HepG2 (cell line): ENCODE results near the gene ITGB3. TPM values are rescaled to one million over a fixed set of nuclear protein-coding genes. Genes with fewer than 3 reads are reported as not detected.

Experiments used
- ARID2 ChIP-seq: sonication (generic); formaldehyde crosslinking; IDR thresholded peaks from 2 replicates; pipeline ENCODE4 v1.8.1; 2022; ENCODE audit warnings: mild to moderate bottlenecking, missing genetic modification reagents, borderline replicate concordance
- CBX5 ChIP-seq: sonication (generic); formaldehyde crosslinking; IDR thresholded peaks from 2 replicates; pipeline ENCODE4 v1.4.0; 2020; ENCODE audit warnings: missing genetic modification reagents, borderline replicate concordance
- DR1 ChIP-seq: sonication (generic); formaldehyde crosslinking; IDR thresholded peaks from 2 replicates; pipeline ENCODE4 v1.8.0; 2021; ENCODE audit warnings: mild to moderate bottlenecking, missing genetic modification reagents, inconsistent platforms
- FOXC1 ChIP-seq: sonication (generic); formaldehyde crosslinking; IDR thresholded peaks from 2 replicates; pipeline ENCODE4 v1.8.0; 2022; ENCODE audit warnings: mild to moderate bottlenecking, missing genetic modification reagents, borderline replicate concordance
- HOMEZ ChIP-seq: IDR thresholded peaks from 2 replicates; pipeline ENCODE4 v1.6.1; 2016; ENCODE audit warnings: low read depth
- JDP2 ChIP-seq: sonication (generic); formaldehyde crosslinking; IDR thresholded peaks from 2 replicates; pipeline ENCODE4 v1.8.1; 2022; ENCODE audit warnings: missing genetic modification reagents, borderline replicate concordance
- MEIS1 ChIP-seq: sonication (generic); formaldehyde crosslinking; IDR thresholded peaks from 2 replicates; pipeline ENCODE4 v1.9.0; 2021; ENCODE audit warnings: mild to moderate bottlenecking, missing genetic modification reagents, moderate library complexity, borderline replicate concordance
- MIER2 ChIP-seq: IDR thresholded peaks from 2 replicates; pipeline ENCODE4 v1.6.1; 2016; ENCODE audit warnings: missing biosample characterization, missing genetic modification reagents
- NCOA5 ChIP-seq: sonication (generic); formaldehyde crosslinking; IDR thresholded peaks from 2 replicates; pipeline ENCODE4 v1.4.0; 2020; ENCODE audit warnings: missing genetic modification reagents
- NFYC ChIP-seq: IDR thresholded peaks from 2 replicates; pipeline ENCODE4 v1.6.1; 2016; ENCODE audit warnings: missing genetic modification reagents, missing compliant biosample characterization
- NKX3-1 ChIP-seq: sonication (generic); formaldehyde crosslinking; IDR thresholded peaks from 2 replicates; pipeline ENCODE4 v1.5.0; 2020; ENCODE audit warnings: missing genetic modification reagents
- PAWR ChIP-seq: sonication (generic); formaldehyde crosslinking; IDR thresholded peaks from 2 replicates; pipeline ENCODE4 v1.4.0; 2020; ENCODE audit warnings: missing genetic modification reagents, mild to moderate bottlenecking, borderline replicate concordance
- SALL1 ChIP-seq: sonication (generic); formaldehyde crosslinking; IDR thresholded peaks from 2 replicates; pipeline ENCODE4 v1.8.0; 2022; ENCODE audit warnings: mild to moderate bottlenecking, missing genetic modification reagents
- SALL2 ChIP-seq: sonication (generic); formaldehyde crosslinking; IDR thresholded peaks from 2 replicates; pipeline ENCODE4 v1.8.1; 2023; ENCODE audit warnings: mild to moderate bottlenecking, missing genetic modification reagents, inconsistent platforms
- SIX1 ChIP-seq: sonication (generic); formaldehyde crosslinking; IDR thresholded peaks from 2 replicates; pipeline ENCODE4 v1.4.0; 2020; ENCODE audit warnings: missing genetic modification reagents, borderline replicate concordance
- SMARCC2 ChIP-seq: fragments of 450-650 bp; IDR thresholded peaks from 2 replicates; pipeline ENCODE4 v1.6.1; 2017; ENCODE audit warnings: antibody characterized with exemption, mild to moderate bottlenecking
- YY1 ChIP-seq: IDR thresholded peaks from 2 replicates; pipeline ENCODE4 v1.6.1; 2011; ENCODE audit warnings: low read length, low read depth, moderate library complexity, mild to moderate bottlenecking; ENCODE audit not compliant: insufficient read depth, insufficient replicate concordance
- ZBTB4 ChIP-seq: sonication (generic); formaldehyde crosslinking; IDR thresholded peaks from 2 replicates; pipeline ENCODE4 v1.4.0; 2020; ENCODE audit warnings: missing genetic modification reagents, mild to moderate bottlenecking, borderline replicate concordance
- ZNF121 ChIP-seq: sonication (generic); formaldehyde crosslinking; IDR thresholded peaks from 2 replicates; pipeline ENCODE4 v1.5.0; 2020; ENCODE audit warnings: mild to moderate bottlenecking, missing genetic modification reagents
- ZNF275 ChIP-seq: sonication (generic); formaldehyde crosslinking; IDR thresholded peaks from 2 replicates; pipeline ENCODE4 v1.8.0; 2022; ENCODE audit warnings: missing genetic modification reagents, mild to moderate bottlenecking, inconsistent platforms, borderline replicate concordance
- ZNF431 ChIP-seq: sonication (generic); formaldehyde crosslinking; IDR thresholded peaks from 2 replicates; pipeline ENCODE4 v1.9.0; 2022; ENCODE audit warnings: missing genetic modification reagents, low read depth, mild to moderate bottlenecking, borderline replicate concordance
- ZSCAN20 ChIP-seq: sonication (generic); formaldehyde crosslinking; IDR thresholded peaks from 2 replicates; pipeline ENCODE4 v1.4.0; 2020; ENCODE audit warnings: missing genetic modification reagents, mild to moderate bottlenecking, borderline replicate concordance
- polyA plus RNA-seq, 8 experiments: library from polyadenylated mRNA; depleted of rRNA in 3 of 8; stranded (reverse) in 7 of 8; unstranded in 1 of 8; fragments of >200 nt; fragmentation: Illumina TruSeq in 4 of 8; extraction: Trizol in 4 of 8; gene quantifications; 2 replicates each; pipeline versions ENCODE4 v1.2.1 to v1.2.3, GENCODE V29; 2011 to 2016; ENCODE audit warnings: low read depth in 4 of 8, missing spikeins in 1 of 8, mixed read lengths in 1 of 8; ENCODE audit not compliant: insufficient read depth in 1 of 8
- total RNA-seq, 5 experiments: library from RNA; depleted of rRNA; stranded (reverse); fragments of >200 nt; fragmentation: Illumina TruSeq; extraction: Trizol; gene quantifications; 2 replicates each; pipeline ENCODE4 v1.2.3, GENCODE V29; 2016; ENCODE audit warnings: low read depth in 1 of 5
- TF ChIP-seq, protein P1 (sequence below): sonication (generic); formaldehyde crosslinking; IDR thresholded peaks from 2 replicates; pipeline ENCODE4 v1.4.0; 2020; ENCODE audit warnings: missing genetic modification reagents

The ITGB3 gene
- total and polyA plus RNA-seq, 2 of the 13 experiments (the other 11 are each of a cell fraction or from before 2014, with no cell fraction given) = 0.09 to 0.31 TPM

- TF ChIP-seq ZNF275 (CRISPR knock-in tag) (peak; percentile 75; the same call in 1 of the 2 replicates), JDP2 (CRISPR knock-in tag) (peak; percentile 67), MIER2 (CRISPR knock-in tag) (no peak; the same call in 1 of the 2 replicates), ZBTB4 (CRISPR knock-in tag) (peak; percentile 82), SALL1 (CRISPR knock-in tag) (peak; percentile 98), ZSCAN20 (CRISPR knock-in tag) (0 out of 2 replicates have a peak, but pooled peaks have one; percentile 56), MEIS1 (peak; percentile 83), FOXC1 (peak; percentile 97), NFYC (CRISPR knock-in tag) (peak; percentile 79), CBX5 (peak; percentile 67; the same call in 1 of the 2 replicates), DR1 (CRISPR knock-in tag) (peak; percentile 67; the same call in 1 of the 2 replicates), SIX1 (CRISPR knock-in tag) (no peak), HOMEZ (CRISPR knock-in tag) (peak; percentile 80), SMARCC2 (no peak), ARID2 (CRISPR knock-in tag) (peak; percentile 58; the same call in 1 of the 2 replicates), PAWR (CRISPR knock-in tag) (peak; percentile 37; the same call in 1 of the 2 replicates), ZNF431 (CRISPR knock-in tag) (peak; percentile 97), NKX3-1 (CRISPR knock-in tag) (peak; percentile 69), SALL2 (peak; percentile 94), YY1 (peak; percentile 69), ZNF121 (CRISPR knock-in tag) (peak; percentile 36; the same call in 1 of the 2 replicates), NCOA5 (CRISPR knock-in tag) (no peak)
- TF ChIP-seq, protein P1, sequence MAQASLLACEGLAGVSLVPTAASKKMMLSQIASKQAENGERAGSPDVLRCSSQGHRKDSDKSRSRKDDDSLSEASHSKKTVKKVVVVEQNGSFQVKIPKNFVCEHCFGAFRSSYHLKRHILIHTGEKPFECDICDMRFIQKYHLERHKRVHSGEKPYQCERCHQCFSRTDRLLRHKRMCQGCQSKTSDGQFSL (CRISPR knock-in tag) = no peak
Measured at GRCh38 chr17:47323382-47324223, 70.0 kb downstream of the ITGB3 start, which contains the start of gene EFCAB13 (continued).
